Right atrium auricular region (tissue), 2 donors: ENCODE measurements around the gene FAM228B. TPM values are rescaled to one million over a fixed set of nuclear protein-coding genes. Genes with fewer than 3 reads are reported as not detected.

Source experiments
- DNase-seq: peaks from one replicate; pipeline ENCODE4 v3.0.0-alpha.2; 2019; ENCODE audit warnings: low spot score
- H3K27ac ChIP-seq, 2 donors: fragments of 200-600 bp; sonication (generic); 1 replicate in 1 of 2; 2 replicates in 1 of 2; pipeline ENCODE4 v1.5.1; 2016 to 2019
- H3K27me3 ChIP-seq, 2 donors: fragments of 200-600 bp; sonication (generic); one replicate each; pipeline versions ENCODE4 v1.5.1 to v1.6.0; 2017 to 2019
- H3K36me3 ChIP-seq: fragments of 200-600 bp; sonication (generic); one replicate; pipeline ENCODE4 v1.5.1; 2016
- H3K4me1 ChIP-seq, 2 donors: fragments of 200-600 bp; sonication (generic); one replicate each; pipeline versions ENCODE4 v1.5.1 to v1.6.0; 2017 to 2019
- H3K4me3 ChIP-seq, 2 donors: fragments of 200-600 bp; sonication (generic); 1 replicate in 1 of 2; 2 replicates in 1 of 2; pipeline ENCODE4 v1.5.1; 2017 to 2019; ENCODE audit warnings: mild to moderate bottlenecking in 1 of 2, moderate library complexity in 1 of 2
- H3K9me3 ChIP-seq, 2 donors: fragments of 200-600 bp; sonication (generic); one replicate each; pipeline ENCODE4 v1.5.1; 2019
- CTCF ChIP-seq, 2 donors: fragments of 200-600 bp; sonication (generic); IDR thresholded peaks; one replicate each; pipeline ENCODE4 v1.5.1; 2019; ENCODE audit warnings: antibody characterized with exemption in 2 of 2
- total RNA-seq, 2 donors: library from RNA; depleted of rRNA; stranded (reverse); fragments of >200 nt; gene quantifications; one replicate each; pipeline ENCODE4 v1.1.0, GENCODE V29; 2016

Gene FAM228B
- total RNA-seq, 2 donors from 2014 or later = 15.6 to 31.1 TPM

- Histone ChIP-seq H3K4me1 (peaks cover 0 to 6% of the 10 kb centered on the region in 2 donors), H3K9me3 (no peaks in the 10 kb centered on the region), H3K27ac (no peak overlapping the region), H3K27me3 (no peaks in the 10 kb centered on the region), H3K36me3 (peaks cover 65% of the 10 kb centered on the region), H3K4me3 (no peak overlapping the region)
- no peak for TF ChIP-seq CTCF (IDR thresholded peaks at IDR 0.05)
- DNase-seq = no peak
Observed at GRCh38 chr2:24205131-24205530, 81.9 kb downstream of the FAM228B start.

- TF ChIP-seq CTCF (IDR thresholded peaks at IDR 0.05) = no peak
- Histone ChIP-seq H3K36me3 (peaks cover 75% of the 10 kb centered on the region), H3K4me1 (no peaks in the 10 kb centered on the region), H3K27me3 (no peaks in the 10 kb centered on the region), H3K27ac (no peak overlapping the region), H3K4me3 (no peak overlapping the region), H3K9me3 (no peaks in the 10 kb centered on the region)
- no peak for DNase-seq
Observed at GRCh38 chr2:24206242-24206641, 83.0 kb downstream of the FAM228B start.

- Histone ChIP-seq H3K4me1 (no peaks in the 10 kb centered on the region), H3K4me3 (no peak overlapping the region), H3K36me3 (peaks cover 80% of the 10 kb centered on the region), H3K27me3 (no peaks in the 10 kb centered on the region), H3K27ac (no peak overlapping the region), H3K9me3 (no peaks in the 10 kb centered on the region)
- no peak for DNase-seq
- TF ChIP-seq CTCF (IDR thresholded peaks at IDR 0.05) = no peak
Observed at GRCh38 chr2:24206714-24207113, 83.4 kb downstream of the FAM228B start.

- no peak for DNase-seq
- Histone ChIP-seq H3K36me3 (peaks cover 86% of the 10 kb centered on the region), H3K9me3 (no peaks in the 10 kb centered on the region), H3K27me3 (no peaks in the 10 kb centered on the region), H3K27ac (no peak overlapping the region), H3K4me3 (no peak overlapping the region), H3K4me1 (no peaks in the 10 kb centered on the region)
- TF ChIP-seq CTCF (IDR thresholded peaks at IDR 0.05) = no peak
Observed at GRCh38 chr2:24207359-24207758, 84.1 kb downstream of the FAM228B start.

- DNase-seq = no peak
- Histone ChIP-seq H3K27ac (no peak overlapping the region), H3K27me3 (no peaks in the 10 kb centered on the region), H3K4me1 (no peaks in the 10 kb centered on the region), H3K4me3 (no peak overlapping the region), H3K9me3 (no peaks in the 10 kb centered on the region), H3K36me3 (peaks cover 86% of the 10 kb centered on the region)
- TF ChIP-seq CTCF (IDR thresholded peaks at IDR 0.05) = no peak
Observed at GRCh38 chr2:24208490-24208889, 85.2 kb downstream of the FAM228B start.

GRCh38 chr2:24209389-24210105, 86.3 kb downstream of the FAM228B start:
- H3K36me3 ChIP-seq = peaks cover 75% of the 10 kb centered on the region

More at GRCh38 chr2:24209389-24210105, 86.3 kb downstream of the FAM228B start:
- Histone ChIP-seq H3K4me1 (no peaks in the 10 kb centered on the region), H3K27me3 (no peaks in the 10 kb centered on the region), H3K9me3 (no peaks in the 10 kb centered on the region), H3K27ac (no peak overlapping the region), H3K4me3 (no peak overlapping the region)
- no peak for TF ChIP-seq CTCF (IDR thresholded peaks at IDR 0.05)
- DNase-seq = no peak
